ENCODE measurements around the gene KBTBD12.

The KBTBD12 gene

DNA sequence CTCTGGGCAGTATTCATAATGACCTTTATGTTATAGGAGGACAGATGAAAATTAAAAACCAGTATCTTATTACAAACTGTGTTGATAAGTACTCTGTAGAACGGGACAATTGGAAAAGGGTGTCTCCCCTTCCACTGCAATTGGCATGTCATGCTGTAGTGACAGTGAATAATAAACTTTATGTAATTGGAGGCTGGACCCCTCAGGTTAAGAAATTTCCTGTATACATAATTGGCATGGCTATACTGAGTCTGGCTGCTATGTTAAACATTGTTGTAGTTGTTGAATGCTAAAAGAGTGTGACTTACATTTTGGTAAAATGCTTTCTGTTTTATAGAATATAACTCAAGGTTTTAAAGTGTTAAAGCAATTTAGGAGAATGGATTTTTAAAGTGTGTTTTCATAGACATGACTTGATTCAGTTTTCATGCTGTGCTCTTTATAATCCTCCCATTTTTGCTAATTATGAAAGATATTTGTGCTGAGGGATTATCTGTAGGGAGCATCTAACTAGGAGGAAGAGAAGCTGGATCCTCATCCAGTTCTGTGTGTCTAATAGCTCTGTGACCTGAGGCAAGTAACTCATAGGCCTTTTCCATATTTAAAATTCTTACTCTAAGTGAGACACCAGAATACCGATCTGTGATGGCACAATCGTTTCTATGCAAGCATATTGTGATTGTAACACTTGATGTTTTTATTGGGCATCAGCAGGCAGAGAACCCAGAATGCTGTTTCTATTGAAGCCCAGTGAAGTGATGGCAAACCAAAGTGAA lies 13.0 kb downstream of the KBTBD12 start:
- TF ChIP-seq TAF1 (IDR thresholded peaks at IDR 0.05; ENCODE audit: borderline replicate concordance, insufficient read depth, low read length) = no peak

DNA sequence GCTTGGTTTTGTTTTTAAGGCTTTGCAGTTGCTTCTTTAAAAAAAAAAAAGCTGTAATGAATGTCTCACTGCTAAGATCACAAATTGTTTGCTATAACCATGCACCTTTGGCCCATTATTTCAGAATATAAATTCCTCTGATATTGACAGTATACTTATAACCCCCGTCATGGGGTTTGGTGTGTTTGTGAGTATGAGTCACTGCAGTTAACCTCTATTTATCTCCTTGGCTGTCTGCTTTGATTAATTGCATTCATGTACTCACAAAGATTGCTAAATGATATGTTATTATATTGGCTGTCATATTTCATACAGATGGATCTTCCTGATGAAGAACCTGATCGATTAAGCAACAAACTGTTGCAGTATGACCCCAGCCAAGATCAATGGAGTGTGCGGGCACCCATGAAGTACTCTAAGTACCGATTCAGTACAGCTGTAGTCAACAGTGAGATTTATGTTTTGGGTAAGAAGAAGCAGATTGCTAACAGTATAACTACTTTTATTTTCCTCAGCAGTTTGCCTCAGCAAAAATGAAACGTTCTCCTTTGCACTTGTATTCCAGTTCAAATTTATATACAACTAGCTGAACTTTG lies 14.9 kb downstream of the KBTBD12 start:
- no peak for TF ChIP-seq FOXP2 (optimal IDR thresholded peaks at IDR 0.05; ENCODE audit: borderline replicate concordance, extremely low read depth, extremely low read length, insufficient read depth)
- no peak for TF ChIP-seq POLR2AphosphoS5 (IDR thresholded peaks at IDR 0.05; ENCODE audit: low read depth, low read length)
- no peak for TF ChIP-seq TAF1 (IDR thresholded peaks at IDR 0.05; ENCODE audit: borderline replicate concordance, insufficient read depth, low read length)
- TF ChIP-seq, protein P1, sequence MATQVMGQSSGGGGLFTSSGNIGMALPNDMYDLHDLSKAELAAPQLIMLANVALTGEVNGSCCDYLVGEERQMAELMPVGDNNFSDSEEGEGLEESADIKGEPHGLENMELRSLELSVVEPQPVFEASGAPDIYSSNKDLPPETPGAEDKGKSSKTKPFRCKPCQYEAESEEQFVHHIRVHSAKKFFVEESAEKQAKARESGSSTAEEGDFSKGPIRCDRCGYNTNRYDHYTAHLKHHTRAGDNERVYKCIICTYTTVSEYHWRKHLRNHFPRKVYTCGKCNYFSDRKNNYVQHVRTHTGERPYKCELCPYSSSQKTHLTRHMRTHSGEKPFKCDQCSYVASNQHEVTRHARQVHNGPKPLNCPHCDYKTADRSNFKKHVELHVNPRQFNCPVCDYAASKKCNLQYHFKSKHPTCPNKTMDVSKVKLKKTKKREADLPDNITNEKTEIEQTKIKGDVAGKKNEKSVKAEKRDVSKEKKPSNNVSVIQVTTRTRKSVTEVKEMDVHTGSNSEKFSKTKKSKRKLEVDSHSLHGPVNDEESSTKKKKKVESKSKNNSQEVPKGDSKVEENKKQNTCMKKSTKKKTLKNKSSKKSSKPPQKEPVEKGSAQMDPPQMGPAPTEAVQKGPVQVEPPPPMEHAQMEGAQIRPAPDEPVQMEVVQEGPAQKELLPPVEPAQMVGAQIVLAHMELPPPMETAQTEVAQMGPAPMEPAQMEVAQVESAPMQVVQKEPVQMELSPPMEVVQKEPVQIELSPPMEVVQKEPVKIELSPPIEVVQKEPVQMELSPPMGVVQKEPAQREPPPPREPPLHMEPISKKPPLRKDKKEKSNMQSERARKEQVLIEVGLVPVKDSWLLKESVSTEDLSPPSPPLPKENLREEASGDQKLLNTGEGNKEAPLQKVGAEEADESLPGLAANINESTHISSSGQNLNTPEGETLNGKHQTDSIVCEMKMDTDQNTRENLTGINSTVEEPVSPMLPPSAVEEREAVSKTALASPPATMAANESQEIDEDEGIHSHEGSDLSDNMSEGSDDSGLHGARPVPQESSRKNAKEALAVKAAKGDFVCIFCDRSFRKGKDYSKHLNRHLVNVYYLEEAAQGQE (IDR thresholded peaks at IDR 0.05; ENCODE audit: insufficient read depth in 1 of 2, low read depth in 2 of 2, low read length in 2 of 2) = no peak
- TF ChIP-seq SIN3A (IDR thresholded peaks at IDR 0.05; ENCODE audit: borderline replicate concordance, insufficient read depth, low read length) = no peak

DNA sequence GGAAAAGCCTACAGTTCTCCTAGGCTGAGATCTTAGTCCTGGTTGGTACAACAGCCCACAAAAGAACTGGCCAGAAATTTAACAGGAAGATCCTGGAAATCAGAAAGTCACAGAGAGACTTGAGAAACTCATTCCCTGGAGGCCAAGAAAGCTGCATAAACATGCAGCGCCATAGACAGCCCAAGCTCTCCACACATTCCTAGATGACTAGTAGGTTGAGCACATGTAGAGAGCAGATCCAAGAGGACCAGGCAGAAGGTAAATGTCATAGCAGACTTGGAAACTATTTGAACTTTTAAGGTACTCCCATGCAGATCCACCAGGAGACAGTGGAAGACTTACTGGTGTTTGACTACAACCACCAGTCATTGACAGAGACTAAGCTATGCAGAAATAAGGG lies 18.4 kb downstream of the KBTBD12 start:
- TF ChIP-seq FOXP2 (optimal IDR thresholded peaks at IDR 0.05; ENCODE audit: borderline replicate concordance, extremely low read depth, extremely low read length, insufficient read depth) = no peak
- TF ChIP-seq TAF1 (IDR thresholded peaks at IDR 0.05; ENCODE audit: borderline replicate concordance, insufficient read depth, low read length) = no peak
- no peak for TF ChIP-seq SIN3A (IDR thresholded peaks at IDR 0.05; ENCODE audit: borderline replicate concordance, insufficient read depth, low read length)
- TF ChIP-seq POLR2AphosphoS5 (IDR thresholded peaks at IDR 0.05; ENCODE audit: low read depth, low read length) = no peak
- TF ChIP-seq, protein P1 (IDR thresholded peaks at IDR 0.05; ENCODE audit: insufficient read depth in 1 of 2, low read depth in 2 of 2, low read length in 2 of 2) = no peak

DNA sequence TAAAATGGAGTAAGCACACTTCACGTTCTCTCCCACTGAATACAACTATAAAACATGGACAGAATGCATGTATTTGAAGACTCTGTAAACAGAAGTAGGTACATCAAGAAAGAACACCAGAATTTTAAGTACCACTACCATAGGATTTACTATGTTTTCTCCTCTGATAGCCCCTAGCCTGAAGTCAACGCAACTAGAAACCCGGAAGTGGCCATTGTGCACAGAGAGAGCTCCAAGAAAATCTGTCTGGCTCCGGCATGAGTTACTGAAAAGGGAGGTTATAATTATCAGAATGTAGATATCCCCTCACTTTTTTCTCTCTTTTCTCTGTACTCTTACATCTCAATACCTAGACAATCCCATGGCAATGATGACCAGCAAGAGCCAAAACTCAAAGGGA lies 23.8 kb downstream of the KBTBD12 start:
- TF ChIP-seq POLR2AphosphoS5 (IDR thresholded peaks at IDR 0.05; ENCODE audit: low read depth, low read length) (no peak), TAF1 (IDR thresholded peaks at IDR 0.05; ENCODE audit: borderline replicate concordance, insufficient read depth, low read length) (no peak), SIN3A (IDR thresholded peaks at IDR 0.05; ENCODE audit: borderline replicate concordance, insufficient read depth, low read length) (no peak), FOXP2 (optimal IDR thresholded peaks at IDR 0.05; ENCODE audit: borderline replicate concordance, extremely low read depth, extremely low read length, insufficient read depth) (no peak)
- TF ChIP-seq, protein P1 (IDR thresholded peaks at IDR 0.05; ENCODE audit: insufficient read depth in 1 of 2, low read depth in 2 of 2, low read length in 2 of 2) = no peak

DNA sequence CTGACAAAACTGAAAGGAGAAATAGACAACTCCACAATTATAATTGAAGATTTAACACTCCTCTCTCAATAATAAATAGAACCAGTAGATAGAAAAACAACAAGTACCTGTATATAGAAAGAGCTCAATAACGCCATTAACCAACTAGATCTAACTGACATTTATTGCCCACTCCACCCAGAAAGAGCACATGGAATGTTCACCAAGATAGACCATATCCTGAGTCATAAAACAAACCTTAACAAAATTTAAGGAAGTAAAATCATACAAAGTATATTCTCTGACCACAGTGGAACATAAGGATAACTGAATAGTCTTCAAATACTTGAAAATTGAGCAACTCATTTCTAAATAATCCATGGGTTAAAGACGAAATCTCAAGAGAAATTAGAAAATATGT lies 25.1 kb downstream of the KBTBD12 start:
- TF ChIP-seq, protein P1 (IDR thresholded peaks at IDR 0.05; ENCODE audit: insufficient read depth in 1 of 2, low read depth in 2 of 2, low read length in 2 of 2) = no peak
- no peak for TF ChIP-seq POLR2AphosphoS5 (IDR thresholded peaks at IDR 0.05; ENCODE audit: low read depth, low read length)
- TF ChIP-seq TAF1 (IDR thresholded peaks at IDR 0.05; ENCODE audit: borderline replicate concordance, insufficient read depth, low read length) = no peak
- no peak for TF ChIP-seq SIN3A (IDR thresholded peaks at IDR 0.05; ENCODE audit: borderline replicate concordance, insufficient read depth, low read length)
- no peak for TF ChIP-seq FOXP2 (optimal IDR thresholded peaks at IDR 0.05; ENCODE audit: borderline replicate concordance, extremely low read depth, extremely low read length, insufficient read depth)

Data from PFSK-1 (cell line).